ENCODE results near the gene SELENOM.
"Not testable (repeated sequence)": the region's sequence is repeated elsewhere in the genome, so short reads cannot be mapped to it uniquely, and the experiment has no call there.

Gene SELENOM

GRCh38 chr22:31083923-31084810 lies 23.2 kb downstream of the SELENOM start:
- H3K4me3 ChIP-seq = peak overlapping the region; percentile 49 to 85 (median 68)
- H3K27ac ChIP-seq = peak overlapping the region; percentile 56 to 99 (median 94)

GRCh38 chr22:31083377-31083768 lies 24.0 kb downstream of the SELENOM start:
- peak overlapping the region in 14 of 21 experiments; percentile 27 to 97 (median 87) for H3K27ac ChIP-seq
- H3K4me3 ChIP-seq = peak overlapping the region in 4 of 7 experiments; percentile 63 to 71 (median 70)

GRCh38 chr22:31082606-31083376 lies 24.6 kb downstream of the SELENOM start:
- H3K4me3 ChIP-seq = peak overlapping the region; percentile 51 to 71 (median 63)
- peak overlapping the region in 20 of 21 experiments; percentile 66 to 97 (median 87) for H3K27ac ChIP-seq

GRCh38 chr22:31081963-31082605 lies 25.3 kb downstream of the SELENOM start:
- Histone ChIP-seq H3K27ac (peak overlapping the region in 20 of 21 experiments; percentile 66 to 97 (median 87)), H3K4me3 (peak overlapping the region; percentile 51 to 71 (median 63))

GRCh38 chr22:31080848-31081649 lies 26.3 kb downstream of the SELENOM start, which contains the start of gene SMTN:
SMTN (plus strand) TSS chr22:31081318; CDS start chr22:31083259, 1,941 bp downstream.
- Histone ChIP-seq H3K27ac (peak within 1 kb of the TSS; percentile 62 to 97 (median 87)), H3K4me3 (peak within 1 kb of the TSS; percentile 51 to 71 (median 63))

- H3K27ac ChIP-seq = peak overlapping the region in 19 of 21 experiments; percentile 73 to 97 (median 87)
- H3K4me3 ChIP-seq = peak overlapping the region; percentile 51 to 71 (median 63)
These were observed 27.1 kb downstream of the SELENOM start for GRCh38 chr22:31080164-31080847.

GRCh38 chr22:31079095-31079642 lies 28.2 kb downstream of the SELENOM start:
- peak overlapping the region in 3 of 21 experiments; percentile 5 to 49 (median 46) for H3K27ac ChIP-seq
- no peak overlapping the region for H3K4me3 ChIP-seq

- peak overlapping the region in 6 of 21 experiments; percentile 5 to 59 (median 46) for H3K27ac ChIP-seq
- not testable (repeated sequence) for H3K4me3 ChIP-seq
These were observed 29.0 kb downstream of the SELENOM start for GRCh38 chr22:31078389-31078788.

GRCh38 chr22:31077681-31078080 lies 29.7 kb downstream of the SELENOM start:
- Histone ChIP-seq H3K4me3 (no peak overlapping the region), H3K27ac (peak overlapping the region in 6 of 21 experiments; percentile 18 to 59 (median 46))

GRCh38 chr22:31075961-31076360 lies 31.4 kb downstream of the SELENOM start:
- Histone ChIP-seq H3K27ac (peak overlapping the region in 18 of 21 experiments; percentile 28 to 88 (median 63)), H3K4me3 (no peak overlapping the region)

- H3K4me3 ChIP-seq, H3K27ac ChIP-seq: not testable (repeated sequence)
These were observed 33.7 kb downstream of the SELENOM start for GRCh38 chr22:31073545-31074145.

- H3K4me3 ChIP-seq, H3K27ac ChIP-seq: not testable (repeated sequence)
These were observed 34.2 kb downstream of the SELENOM start for GRCh38 chr22:31073125-31073524.

- H3K4me3 ChIP-seq, H3K27ac ChIP-seq: not testable (repeated sequence)
These were observed 37.6 kb downstream of the SELENOM start for GRCh38 chr22:31069691-31070314.

GRCh38 chr22:31068970-31069369 lies 38.4 kb downstream of the SELENOM start:
- Histone ChIP-seq H3K4me3 (no peak overlapping the region), H3K27ac (peak overlapping the region in 1 of 21 experiments; percentile 9)

- no peak overlapping the region for H3K27ac ChIP-seq
- H3K4me3 ChIP-seq = no peak overlapping the region
These were observed 43.0 kb downstream of the SELENOM start for GRCh38 chr22:31064369-31064768.

- H3K27ac ChIP-seq = peak overlapping the region in 2 of 21 experiments; percentile 9 to 59
- no peak overlapping the region for H3K4me3 ChIP-seq
These were observed 44.7 kb downstream of the SELENOM start for GRCh38 chr22:31062566-31063230.

- H3K4me3 ChIP-seq = not testable (repeated sequence)
- peak overlapping the region in 1 of 21 experiments; percentile 30 for H3K27ac ChIP-seq
These were observed 47.7 kb downstream of the SELENOM start for GRCh38 chr22:31059663-31060062.
